Activated T-cell treated with anti-CD3 and anti-CD28 coated beads, Interleukin-2, amount 50 U/mL, for 4 hours (primary cell): ENCODE results near the gene ADI1. TPM values are rescaled to one million over a fixed set of nuclear protein-coding genes. Genes with fewer than 3 reads are reported as not detected.

Source experiments
- ATAC-seq, 2 donors: fragments of 200-7000 bp; cut with Tn5 transposase; one replicate each; pipeline ENCODE4 v1.10.0; 2021
- DNase-seq: peaks from one replicate; pipeline ENCODE4 v3.0.0-alpha.2; 2020
- H3K27me3 Mint-ChIP-seq: one replicate; pipeline ENCODE4 v1.8.0; 2021; ENCODE audit warnings: low read depth, mixed read lengths
- H3K36me3 Mint-ChIP-seq: one replicate; pipeline ENCODE4 v1.8.0; 2022; ENCODE audit warnings: mixed read lengths; ENCODE audit not compliant: insufficient read depth
- H3K4me1 Mint-ChIP-seq: one replicate; pipeline ENCODE4 v1.8.0; 2021; ENCODE audit warnings: low read depth, mixed read lengths
- H3K4me3 Mint-ChIP-seq: one replicate; pipeline ENCODE4 v1.8.0; 2021; ENCODE audit warnings: mild to moderate bottlenecking, moderate library complexity, mixed read lengths
- H3K9me3 Mint-ChIP-seq: one replicate; pipeline ENCODE4 v1.8.0; 2021; ENCODE audit warnings: mixed read lengths
- total RNA-seq, 3 donors: library from RNA; stranded (reverse); gene quantifications; one replicate each; pipeline ENCODE4 v1.2.1, GENCODE V29; 2021

The ADI1 gene, protein sequence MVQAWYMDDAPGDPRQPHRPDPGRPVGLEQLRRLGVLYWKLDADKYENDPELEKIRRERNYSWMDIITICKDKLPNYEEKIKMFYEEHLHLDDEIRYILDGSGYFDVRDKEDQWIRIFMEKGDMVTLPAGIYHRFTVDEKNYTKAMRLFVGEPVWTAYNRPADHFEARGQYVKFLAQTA
- total RNA-seq: 10 to 100 TPM; 25.6 to 28.4 (median 25.7) TPM

DNA sequence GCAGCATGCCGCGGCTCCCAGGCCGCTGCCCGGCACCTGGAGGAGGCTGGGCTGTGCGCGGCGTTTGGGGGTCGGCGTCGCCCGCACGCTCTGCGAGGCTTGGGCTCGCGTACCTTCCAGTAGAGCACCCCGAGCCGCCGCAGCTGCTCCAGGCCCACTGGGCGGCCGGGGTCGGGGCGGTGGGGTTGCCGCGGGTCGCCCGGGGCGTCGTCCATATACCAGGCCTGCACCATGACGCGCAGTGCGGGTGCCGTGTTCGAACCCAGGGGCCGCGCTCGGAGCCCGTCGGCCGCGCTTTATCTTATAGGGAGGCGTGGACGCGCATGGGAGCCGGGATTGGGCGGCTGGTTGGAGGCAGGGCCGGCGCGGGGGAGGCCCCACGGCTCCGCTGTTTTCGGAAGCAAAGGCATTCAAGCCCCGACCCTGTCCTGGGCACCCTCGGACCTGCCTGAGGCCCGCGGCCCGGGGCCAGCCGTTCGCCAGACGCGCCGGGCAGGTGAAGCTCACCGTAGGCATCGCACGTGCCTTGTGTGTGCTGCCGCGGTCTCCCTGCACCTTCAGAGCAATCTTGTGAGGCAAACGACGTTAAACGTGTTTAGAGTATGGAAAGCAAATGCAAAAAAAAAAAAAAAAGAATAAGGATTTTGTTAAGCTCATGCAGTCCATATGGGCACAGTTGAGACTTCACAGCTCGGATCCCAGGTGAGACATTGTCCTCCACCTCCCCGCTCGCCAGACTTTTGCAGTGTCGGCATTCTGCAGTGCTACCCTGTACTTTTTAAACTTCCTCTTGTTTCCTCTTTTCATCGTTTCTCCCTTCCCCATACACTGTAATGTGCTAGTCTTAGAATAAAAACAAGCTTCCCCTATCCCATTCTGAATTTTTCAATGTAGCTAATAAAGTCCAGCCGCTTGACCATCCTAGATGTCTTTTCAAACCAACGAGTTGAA is at the start of gene ADI1:
ADI1 (minus strand) TSS at position 277 of the 951 bp plus-strand sequence; CDS start at position 233, 44 bp downstream.
- peak; percentile 67 for DNase-seq
- peaks cover 9% of the 10 kb centered on the region for H3K9me3 Mint-ChIP-seq
- no peaks in the 10 kb centered on the region for H3K27me3 Mint-ChIP-seq
- H3K36me3 Mint-ChIP-seq: peaks cover 7% of the 10 kb centered on the region
- H3K4me1 Mint-ChIP-seq: peaks cover 29% of the 10 kb centered on the region
- peak; percentile 76 to 78 for ATAC-seq
- H3K4me3 Mint-ChIP-seq: peak within 1 kb of the TSS; percentile 91

DNA sequence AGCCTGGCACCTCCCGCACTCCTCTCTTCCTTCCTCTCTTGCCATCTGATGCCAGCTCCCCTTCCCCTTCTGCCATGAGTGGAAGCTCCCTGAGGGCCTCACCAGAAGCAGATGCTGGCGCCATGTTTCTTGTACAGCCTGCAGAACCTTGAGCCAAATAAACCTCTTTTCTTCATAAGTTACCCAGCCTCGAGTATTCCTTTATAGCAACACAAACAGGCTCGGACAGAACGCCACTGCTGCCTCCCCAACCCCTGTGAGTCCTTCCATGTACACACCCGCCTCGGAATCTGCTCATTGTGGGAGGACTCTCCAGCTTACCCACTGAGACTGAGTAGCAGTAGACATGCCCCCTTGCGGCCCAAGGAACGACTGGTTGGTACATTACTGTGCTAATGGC is 47.5 kb upstream of the ADI1 start:
- Mint-ChIP-seq H3K27me3 (no peaks in the 10 kb centered on the region), H3K36me3 (no peaks in the 10 kb centered on the region), H3K4me1 (no peaks in the 10 kb centered on the region), H3K4me3 (no peak overlapping the region), H3K9me3 (no peaks in the 10 kb centered on the region)
- ATAC-seq: no peak
- no peak for DNase-seq

DNA sequence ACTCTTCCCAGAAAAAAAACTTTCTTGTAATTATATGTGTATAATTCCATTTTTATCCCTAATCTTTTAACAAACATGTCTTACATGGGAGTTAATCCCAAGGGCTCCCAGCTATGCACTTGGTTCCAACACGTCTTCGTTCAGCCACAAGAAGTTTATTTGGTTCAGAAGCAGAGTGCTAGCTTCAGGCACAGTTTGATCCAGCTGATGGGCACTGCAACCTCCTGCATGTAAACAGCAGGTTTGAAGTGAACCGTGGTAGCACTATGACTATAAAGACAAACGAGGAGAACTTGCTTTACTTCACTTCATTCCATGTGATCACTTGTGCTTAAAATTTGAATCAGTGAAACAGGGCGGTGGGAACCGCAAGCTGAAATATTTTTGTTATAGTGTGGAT is 45.8 kb upstream of the ADI1 start:
- H3K27me3 Mint-ChIP-seq: no peaks in the 10 kb centered on the region
- H3K4me1 Mint-ChIP-seq: no peaks in the 10 kb centered on the region
- no peak overlapping the region for H3K4me3 Mint-ChIP-seq
- no peaks in the 10 kb centered on the region for H3K36me3 Mint-ChIP-seq
- no peak for DNase-seq
- ATAC-seq: no peak
- H3K9me3 Mint-ChIP-seq: no peaks in the 10 kb centered on the region

DNA sequence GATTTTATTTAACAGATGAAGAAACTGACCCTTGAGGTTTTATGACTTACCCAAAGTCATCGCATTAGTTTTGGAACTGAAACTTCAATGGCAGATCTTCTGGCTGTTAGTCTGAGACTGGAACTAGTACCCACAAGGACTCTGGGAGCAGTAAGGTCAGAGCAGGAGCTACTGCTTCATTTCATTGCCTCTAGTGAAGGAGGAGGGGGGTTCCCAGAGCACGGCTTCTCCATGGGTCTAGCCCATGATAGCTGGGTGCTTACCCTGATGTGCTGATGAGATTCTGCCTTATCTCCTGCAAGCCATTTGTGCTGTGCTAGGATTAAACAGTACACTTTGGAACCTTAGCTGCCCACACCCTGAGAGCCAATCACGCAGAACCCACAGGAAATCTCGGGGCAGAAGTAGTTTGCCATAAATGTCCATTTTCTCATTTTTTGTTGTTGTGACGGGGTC is 44.2 kb upstream of the ADI1 start:
- H3K9me3 Mint-ChIP-seq: no peaks in the 10 kb centered on the region
- H3K4me1 Mint-ChIP-seq: peaks cover 9% of the 10 kb centered on the region
- H3K4me3 Mint-ChIP-seq: no peak overlapping the region
- H3K36me3 Mint-ChIP-seq: no peaks in the 10 kb centered on the region
- DNase-seq (no peak), ATAC-seq (no peak)
- no peaks in the 10 kb centered on the region for H3K27me3 Mint-ChIP-seq

DNA sequence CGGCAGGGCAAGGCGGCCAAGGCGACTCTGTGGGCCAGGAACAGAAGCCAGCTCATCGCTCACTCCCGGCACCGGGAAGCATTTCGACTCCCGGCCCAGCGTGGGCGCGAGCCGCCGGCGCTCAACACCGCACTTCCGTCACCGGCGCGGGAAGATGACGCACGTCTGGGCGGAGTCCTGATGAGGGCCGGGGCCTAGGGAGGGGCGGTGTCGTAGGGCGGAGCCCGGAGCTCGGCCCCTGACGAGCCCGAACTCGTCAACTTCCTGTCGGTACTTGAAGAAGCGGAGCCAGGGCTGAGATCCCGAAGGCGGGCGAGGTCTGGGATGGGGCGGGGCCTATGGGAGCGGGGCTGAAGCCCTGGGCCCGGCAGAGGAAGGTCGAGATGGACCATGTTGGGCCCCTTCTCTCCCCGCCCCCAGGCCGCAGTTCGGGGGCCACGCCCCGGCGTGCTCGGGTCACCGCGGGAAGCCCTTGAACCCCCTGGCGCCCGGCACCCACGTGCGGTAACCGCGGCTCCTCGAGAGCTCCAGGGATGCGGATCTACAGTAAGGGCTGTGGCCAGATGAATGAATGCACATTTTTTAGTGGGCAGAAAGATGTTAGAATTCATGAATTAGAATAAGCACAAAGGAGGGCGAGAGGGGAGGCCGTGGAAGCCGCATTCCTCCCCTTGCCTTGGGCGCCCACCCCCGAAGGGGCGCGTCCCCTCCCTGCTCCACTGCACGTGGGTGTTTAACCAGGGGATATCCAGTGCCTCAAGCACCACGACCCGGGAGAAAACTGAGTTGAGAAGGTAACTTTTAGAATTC is 39.1 kb upstream of the ADI1 start, which contains the start of gene RNASEH1:
RNASEH1 (minus strand) TSS at position 129 of the 810 bp plus-strand sequence; CDS start at position 56, 73 bp downstream.
- Mint-ChIP-seq H3K27me3 (no peaks in the 10 kb centered on the region), H3K9me3 (no peaks in the 10 kb centered on the region), H3K4me3 (peak within 1 kb of the TSS; percentile 91), H3K4me1 (peaks cover 14% of the 10 kb centered on the region), H3K36me3 (peaks cover 20% of the 10 kb centered on the region)
- DNase-seq (peak; percentile 99), ATAC-seq (peak; percentile 97)

DNA sequence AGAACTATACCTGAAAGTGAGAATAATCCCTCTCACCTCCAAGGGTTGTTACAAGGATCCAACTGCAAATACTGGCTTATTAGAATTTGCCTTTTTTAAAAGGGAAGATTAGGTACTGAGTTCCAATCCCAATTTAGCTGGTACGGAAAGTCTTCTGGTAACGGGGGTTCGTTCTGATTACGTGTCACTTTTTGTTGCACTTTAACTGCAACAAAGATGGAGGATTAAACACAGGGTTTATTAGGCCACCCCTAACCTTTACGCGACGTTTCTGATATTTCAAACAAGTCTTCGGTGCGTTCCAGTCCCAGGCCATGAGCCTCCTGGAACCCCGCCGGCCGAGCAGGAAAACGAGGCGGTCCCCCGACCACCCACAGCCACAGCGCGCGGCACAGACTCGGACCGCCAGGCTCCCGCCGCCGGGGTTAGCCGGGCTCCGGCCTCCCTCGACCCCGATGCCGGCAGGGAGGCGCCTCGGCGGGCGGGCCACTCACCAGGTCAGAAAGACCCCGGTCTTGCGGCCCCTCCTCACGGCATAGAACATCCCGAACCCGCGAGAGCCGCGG is 38.4 kb upstream of the ADI1 start:
- Mint-ChIP-seq H3K36me3 (peaks cover 20% of the 10 kb centered on the region), H3K9me3 (no peaks in the 10 kb centered on the region), H3K4me3 (peak overlapping the region; percentile 91), H3K27me3 (no peaks in the 10 kb centered on the region), H3K4me1 (peaks cover 14% of the 10 kb centered on the region)
- DNase-seq (no peak), ATAC-seq (peak; percentile 36 to 38)

DNA sequence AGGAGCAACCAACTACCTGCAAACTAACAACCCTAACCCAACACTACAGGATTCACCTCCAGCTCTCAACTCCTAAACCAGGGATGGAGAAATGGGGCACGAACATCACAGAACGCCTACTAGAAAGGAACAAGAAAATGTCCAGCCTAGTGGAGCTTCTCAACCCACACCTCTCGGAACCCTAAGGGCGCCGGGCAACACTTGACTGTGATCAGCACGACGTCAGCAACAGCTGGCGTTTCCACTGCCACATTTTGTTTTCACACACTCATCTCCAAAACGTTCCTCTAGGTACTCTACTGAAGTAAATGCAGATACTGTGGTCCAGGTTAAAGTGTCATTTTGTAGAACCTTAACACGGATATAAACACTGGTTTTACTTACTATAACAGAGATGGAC is 34.6 kb upstream of the ADI1 start:
- Mint-ChIP-seq H3K4me1 (peaks cover 9% of the 10 kb centered on the region), H3K9me3 (no peaks in the 10 kb centered on the region), H3K36me3 (peaks cover 42% of the 10 kb centered on the region), H3K27me3 (no peaks in the 10 kb centered on the region), H3K4me3 (no peak overlapping the region)
- no peak for DNase-seq
- ATAC-seq: no peak

DNA sequence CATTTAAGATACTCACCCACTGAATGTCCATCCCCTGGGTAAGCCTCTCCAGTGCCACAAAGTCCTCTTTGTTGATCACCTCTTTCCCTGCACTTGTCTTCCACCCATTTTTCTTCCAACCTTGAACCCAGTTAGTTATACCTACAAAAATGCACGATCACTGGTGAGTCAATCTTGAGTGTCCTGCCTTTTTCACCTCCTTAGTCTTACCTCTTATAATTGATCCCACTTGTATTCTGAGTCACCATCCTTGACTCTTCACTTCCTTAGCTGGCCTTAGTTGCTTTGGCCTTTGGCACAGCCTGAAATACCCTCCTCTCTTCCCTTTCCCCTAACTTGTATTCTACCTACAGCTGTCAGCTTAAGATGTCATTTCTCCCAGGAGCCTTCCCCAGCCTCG is 28.6 kb upstream of the ADI1 start:
- ATAC-seq (no peak), DNase-seq (no peak)
- Mint-ChIP-seq H3K9me3 (no peaks in the 10 kb centered on the region), H3K27me3 (no peaks in the 10 kb centered on the region), H3K4me3 (no peak overlapping the region), H3K36me3 (peaks cover 52% of the 10 kb centered on the region), H3K4me1 (no peaks in the 10 kb centered on the region)

DNA sequence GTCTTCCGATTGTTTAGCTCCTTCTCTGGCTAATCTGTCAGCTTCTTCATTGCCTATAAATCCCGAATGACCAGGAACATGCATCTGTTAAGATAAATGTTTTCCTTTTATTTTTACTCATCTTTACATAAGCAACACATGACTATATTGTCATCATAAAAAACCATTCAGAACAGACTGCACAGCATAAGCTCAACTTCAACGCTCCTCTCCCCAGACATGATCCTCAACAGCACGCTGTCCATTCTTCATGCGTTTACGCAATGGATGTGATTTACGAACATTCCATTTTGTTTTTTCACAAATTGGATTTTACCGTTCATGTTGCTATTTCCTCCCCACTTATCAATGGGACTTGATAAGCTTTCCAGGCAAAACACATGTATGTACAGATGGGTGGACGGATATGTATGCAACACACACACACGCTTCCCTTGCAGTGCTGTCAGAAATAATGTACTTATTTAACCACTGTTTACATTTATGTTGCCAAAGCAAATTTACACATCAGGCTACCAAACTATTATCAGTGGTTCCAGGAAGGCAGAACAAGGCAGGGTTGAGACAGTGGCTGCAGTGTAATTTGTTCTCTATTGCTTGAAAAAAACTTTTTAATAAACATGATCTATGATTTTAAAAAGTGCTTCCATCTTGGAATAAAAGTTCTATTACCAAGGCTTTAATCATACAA is 26.6 kb upstream of the ADI1 start:
- H3K27me3 Mint-ChIP-seq: no peaks in the 10 kb centered on the region
- ATAC-seq (no peak), DNase-seq (no peak)
- no peak overlapping the region for H3K4me3 Mint-ChIP-seq
- no peaks in the 10 kb centered on the region for H3K4me1 Mint-ChIP-seq
- H3K36me3 Mint-ChIP-seq: peaks cover 61% of the 10 kb centered on the region
- no peaks in the 10 kb centered on the region for H3K9me3 Mint-ChIP-seq

DNA sequence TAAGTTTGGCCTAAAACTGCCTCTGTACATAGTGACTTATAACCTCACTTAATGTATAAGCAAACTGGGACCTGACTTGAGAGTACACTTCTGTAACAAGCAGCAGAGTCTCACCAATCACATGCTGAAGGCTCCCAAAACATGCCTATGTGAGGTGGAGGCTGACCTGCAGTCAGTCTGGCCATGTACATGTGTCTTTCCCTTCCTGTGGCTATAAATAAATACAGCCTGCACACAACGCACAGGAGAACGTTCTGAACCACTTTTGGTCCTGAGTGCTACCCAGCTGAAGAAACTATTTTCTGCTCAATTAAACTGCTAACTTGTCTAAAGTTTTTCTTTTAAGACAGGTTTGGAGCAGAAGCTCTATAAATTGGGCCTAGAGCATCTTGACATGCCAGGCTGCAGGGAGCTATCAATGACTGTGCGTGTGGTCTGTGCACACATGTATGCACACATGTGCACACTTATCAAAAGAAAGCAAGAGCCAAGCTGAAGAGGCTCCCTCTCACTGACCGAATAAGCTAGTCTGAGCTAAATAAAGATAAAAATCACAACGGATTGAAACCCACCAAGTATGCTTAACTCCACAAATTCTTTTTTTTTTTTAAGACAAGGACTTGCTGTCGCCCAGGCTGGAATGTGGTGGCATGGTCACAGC is 23.8 kb upstream of the ADI1 start:
- DNase-seq (no peak), ATAC-seq (no peak)
- H3K4me1 Mint-ChIP-seq: no peaks in the 10 kb centered on the region
- no peaks in the 10 kb centered on the region for H3K27me3 Mint-ChIP-seq
- H3K36me3 Mint-ChIP-seq: peaks cover 47% of the 10 kb centered on the region
- H3K9me3 Mint-ChIP-seq: no peaks in the 10 kb centered on the region
- no peak overlapping the region for H3K4me3 Mint-ChIP-seq

DNA sequence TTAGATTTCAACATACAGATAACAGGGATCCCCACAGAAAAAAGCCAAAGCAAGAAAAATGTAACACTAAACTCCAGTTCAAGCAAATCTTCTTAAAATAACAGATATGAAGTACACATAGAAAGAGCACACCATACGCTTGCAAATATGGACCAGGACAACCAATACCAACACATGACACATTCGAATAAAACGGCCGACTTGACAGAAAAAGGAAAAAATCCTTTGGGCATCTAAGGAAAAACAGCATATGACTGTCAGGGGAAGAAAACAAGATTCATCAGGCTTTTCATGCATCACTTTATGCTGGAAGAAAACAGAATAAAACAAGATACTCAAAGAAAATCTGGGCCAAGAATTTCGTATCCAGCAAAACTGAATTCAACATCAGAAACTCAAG is 22.8 kb upstream of the ADI1 start:
- no peak for ATAC-seq
- no peaks in the 10 kb centered on the region for H3K27me3 Mint-ChIP-seq
- DNase-seq: no peak
- H3K36me3 Mint-ChIP-seq: peaks cover 42% of the 10 kb centered on the region
- H3K4me3 Mint-ChIP-seq: no peak overlapping the region
- no peaks in the 10 kb centered on the region for H3K9me3 Mint-ChIP-seq
- no peaks in the 10 kb centered on the region for H3K4me1 Mint-ChIP-seq

DNA sequence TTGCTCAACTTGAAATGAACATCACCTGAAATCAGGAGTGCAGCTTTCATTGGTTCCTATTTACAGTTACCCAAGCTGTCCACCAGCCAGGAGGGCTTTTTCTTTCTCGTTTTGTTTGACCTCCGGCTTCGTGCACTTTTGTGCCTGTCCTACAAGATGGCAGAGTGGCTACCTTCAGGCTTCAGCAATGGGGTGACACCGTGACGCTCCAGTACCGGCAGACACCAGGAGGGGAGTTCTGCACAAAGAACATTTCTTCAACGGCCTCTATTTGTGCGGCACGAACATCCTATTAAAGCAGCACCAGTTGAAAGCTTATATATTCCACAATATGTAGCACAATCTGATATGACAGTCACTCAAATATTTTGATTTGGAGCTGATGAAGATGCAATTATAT is 20.5 kb upstream of the ADI1 start:
- Mint-ChIP-seq H3K36me3 (peaks cover 33% of the 10 kb centered on the region), H3K9me3 (no peaks in the 10 kb centered on the region), H3K27me3 (no peaks in the 10 kb centered on the region), H3K4me1 (no peaks in the 10 kb centered on the region), H3K4me3 (no peak overlapping the region)
- DNase-seq (no peak), ATAC-seq (no peak)
